Loucy (cell line): ENCODE measurements around the gene GAS2L1.

Experiments
- CTCF ChIP-seq: fragments of 200-600 bp; sonication (generic); conservative IDR thresholded peaks from 2 replicates; pipeline ENCODE4 v1.5.1; 2014; ENCODE audit warnings: mild to moderate bottlenecking, antibody characterized with exemption, low read length
- EZH2phosphoT487 ChIP-seq: fragments of 200-600 bp; IDR thresholded peaks from 2 replicates; pipeline ENCODE4 v1.6.1; 2018; ENCODE audit warnings: antibody characterized with exemption, mild to moderate bottlenecking, moderate library complexity, borderline replicate concordance

GRCh38 chr22:29317827-29318454 is 11.5 kb downstream of the GAS2L1 start:
- no peak for TF ChIP-seq CTCF
- no peak for TF ChIP-seq EZH2phosphoT487
